Endothelial cell of hepatic sinusoid (primary cell): Measurements from ENCODE around the gene RGS17.
"Not testable (repeated sequence)": the region's sequence is repeated elsewhere in the genome, so short reads cannot be mapped to it uniquely, and the experiment has no call there.

ENCODE experiments used
- in situ Hi-C: cut with HindIII; loops from 2 replicates; pipeline ENCODE4 v1.10.0; 2017; ENCODE audit warnings: low sequenced_read_pairs

Gene RGS17

GRCh38 chr6:153126218-153126617 lies 4.9 kb downstream of the RGS17 start:
- in situ Hi-C loops = no loop called here

GRCh38 chr6:153125032-153125431 lies 6.0 kb downstream of the RGS17 start:
- in situ Hi-C loops = no loop called here

GRCh38 chr6:153123801-153124200 lies 7.3 kb downstream of the RGS17 start:
- in situ Hi-C loops = loop anchor here (5.0 kb wide), 1 partner anchor 94 kb away; no protein-coding TSS in a partner anchor

GRCh38 chr6:153121311-153121710 lies 9.8 kb downstream of the RGS17 start:
- in situ Hi-C loops = loop anchor here (5.0 kb wide), 1 partner anchor 96 kb away; no protein-coding TSS in a partner anchor

GRCh38 chr6:153117986-153118879 lies 12.8 kb downstream of the RGS17 start:
- in situ Hi-C loops = no loop called here

- in situ Hi-C loops = not testable (repeated sequence)
Observed at GRCh38 chr6:153111082-153111481, 20.0 kb downstream of the RGS17 start.

GRCh38 chr6:153110612-153111011 lies 20.5 kb downstream of the RGS17 start:
- in situ Hi-C loops = not testable (repeated sequence)

GRCh38 chr6:153108315-153108714 lies 22.8 kb downstream of the RGS17 start:
- in situ Hi-C loops = no loop called here

GRCh38 chr6:153106021-153106420 lies 25.1 kb downstream of the RGS17 start:
- in situ Hi-C loops = no loop called here

GRCh38 chr6:153104220-153104619 lies 26.9 kb downstream of the RGS17 start:
- in situ Hi-C loops = loop anchor here (5.0 kb wide), 1 partner anchor 47 kb away; no protein-coding TSS in a partner anchor

- in situ Hi-C loops = loop anchor here (5.0 kb wide), 1 partner anchor 46 kb away; no protein-coding TSS in a partner anchor
Observed at GRCh38 chr6:153103319-153103655, 27.8 kb downstream of the RGS17 start.

- in situ Hi-C loops = loop anchor here (5.0 kb wide), 1 partner anchor 45 kb away; no protein-coding TSS in a partner anchor
Observed at GRCh38 chr6:153102605-153103318, 28.3 kb downstream of the RGS17 start.

- in situ Hi-C loops = loop anchor here (5.0 kb wide), 1 partner anchor 44 kb away; no protein-coding TSS in a partner anchor
Observed at GRCh38 chr6:153101461-153101860, 29.6 kb downstream of the RGS17 start.

- in situ Hi-C loops = loop anchor here (5.0 kb wide), 1 partner anchor 42 kb away; no protein-coding TSS in a partner anchor
Observed at GRCh38 chr6:153099636-153100035, 31.4 kb downstream of the RGS17 start.

- in situ Hi-C loops = no loop called here
Observed at GRCh38 chr6:153096792-153097191, 34.3 kb downstream of the RGS17 start.

- in situ Hi-C loops = no loop called here
Observed at GRCh38 chr6:153096031-153096430, 35.1 kb downstream of the RGS17 start.

GRCh38 chr6:153092082-153093013 lies 38.7 kb downstream of the RGS17 start:
- in situ Hi-C loops = no loop called here

- in situ Hi-C loops = no loop called here
Observed at GRCh38 chr6:153090241-153090930, 40.7 kb downstream of the RGS17 start.

- in situ Hi-C loops = no loop called here
Observed at GRCh38 chr6:153088796-153089195, 42.3 kb downstream of the RGS17 start.

- in situ Hi-C loops = no loop called here
Observed at GRCh38 chr6:153087436-153087835, 43.6 kb downstream of the RGS17 start.
